Adrenal gland (tissue), 12 donors: ENCODE data around the gene AGBL1. TPM values are rescaled to one million over a fixed set of nuclear protein-coding genes. Genes with fewer than 3 reads are reported as not detected.

Experiments used
- DNase-seq, 7 donors: peaks; one replicate each; pipeline ENCODE4 v3.0.0-alpha.2; 2019 to 2020
- H3K27ac ChIP-seq, 5 donors: fragments of 200-600 bp; sonication (generic) in 4 of 5; 1 replicate in 3 of 5; 2 replicates in 2 of 5; pipeline versions ENCODE4 v1.5.1 to v1.8.0; 2016 to 2020; ENCODE audit warnings: mild to moderate bottlenecking in 1 of 5
- H3K27me3 ChIP-seq: fragments of 200-600 bp; 2 replicates; pipeline ENCODE4 v1.8.0; 2021
- H3K36me3 ChIP-seq, 2 donors: fragments of 200-600 bp; replicated peaks in 1 of 2; 1 replicate in 1 of 2; 2 replicates in 1 of 2; pipeline versions ENCODE4 v1.5.1 to v1.8.0; 2018 to 2022
- H3K4me1 ChIP-seq, 2 donors: fragments of 200-600 bp; replicated peaks in 1 of 2; 1 replicate in 1 of 2; 2 replicates in 1 of 2; pipeline versions ENCODE4 v1.5.1 to v1.8.0; 2018 to 2021
- H3K4me3 ChIP-seq, 4 donors: fragments of 200-600 bp; sonication (generic) in 3 of 4; one replicate each; pipeline ENCODE4 v1.5.1; 2016 to 2018
- H3K9me3 ChIP-seq, 3 donors: fragments of 200-600 bp; sonication (generic) in 1 of 3; replicated peaks in 1 of 3; 1 replicate in 2 of 3; 2 replicates in 1 of 3; pipeline versions ENCODE4 v1.5.1 to v1.8.0; 2016 to 2021
- CTCF ChIP-seq, 6 experiments: fragments of 450-650 bp in 4 of 6; fragments of 200-600 bp in 2 of 6; sonication (generic) in 1 of 6; IDR thresholded peaks; 1 replicate in 5 of 6; 2 replicates in 1 of 6; pipeline versions ENCODE4 v1.5.1 to v1.8.0; 2016 to 2021; ENCODE audit warnings: antibody characterized with exemption in 6 of 6, mild to moderate bottlenecking in 2 of 6, moderate library complexity in 1 of 6
- POLR2A ChIP-seq, 2 donors: fragments of 450-650 bp; IDR thresholded peaks; one replicate each; pipeline ENCODE4 v1.6.1; 2017; ENCODE audit warnings: antibody characterized with exemption in 2 of 2, mild to moderate bottlenecking in 2 of 2, moderate library complexity in 1 of 2
- WGBS, 4 donors: extraction: QIAGEN DNeasy Blood & Tissue Kit in 2 of 4; methylation state at CpG; one replicate each; pipeline versions ENCODE4 v1.1.5 to v1.1.7; 2013 to 2017; 5-methylcytosine and 5-hydroxymethylcytosine counted together
- intact Hi-C, 2 donors: fragments of 100-400 bp; cut with DNase I; formaldehyde crosslinking; loops; one replicate each; pipeline versions ENCODE4 v1.14.1 to v1.15.0; 2022 to 2023
- polyA plus RNA-seq, 3 donors: library from polyadenylated mRNA; stranded (reverse); fragments of 200-250 nt in 2 of 3; fragments of 350-450 nt in 1 of 3; fragmentation: Illumina TruSeq in 1 of 3; extraction: RNeasy Lipid Tissue Mini Kit (QIAGEN cat#74804) in 1 of 3; gene quantifications; one replicate each; pipeline ENCODE4 v1.2.3, GENCODE V29; 2013 to 2014
- total RNA-seq, 9 donors: library from RNA; depleted of rRNA in 4 of 9; stranded (reverse); fragments of >200 nt in 4 of 9; fragments of 120-200 nt in 1 of 9; fragmentation: NEBNext Ultra II Directional in 1 of 9; extraction: Animal tissue kit (Norgen Biotek cat#: 25700) in 1 of 9; gene quantifications; one replicate each; pipeline versions ENCODE4 v1.1.0 to v1.2.4, GENCODE V29; 2013 to 2023
- donor health status: healthy with polysubstance abuse.
- donor health status: Bipolar disorder and iron deficiency.
- donor health status: DM: yes; HTN: yes; CAD: no.
- donor health status: DM: no; HTN: no; CAD: no.
- donor health status: DM: no; HTN: no; CAD: no.
- donor health status: DM: yes; HTN: yes; CAD: no.

Gene AGBL1
- total and polyA plus RNA-seq, 12 donors = 0.04 to 0.07 (median 0.06) TPM; not detected in 9

- no peak for DNase-seq
- Histone ChIP-seq H3K4me1 (no peaks in the 10 kb centered on the region), H3K9me3 (no peaks in the 10 kb centered on the region), H3K36me3 (no peaks in the 10 kb centered on the region), H3K4me3 (no peak overlapping the region), H3K27me3 (no peaks in the 10 kb centered on the region), H3K27ac (no peak overlapping the region)
- intact Hi-C loops = no loop called here
- TF ChIP-seq CTCF (IDR thresholded peaks at IDR 0.05) (no peak), POLR2A (IDR thresholded peaks at IDR 0.05) (no peak)
- 25 to 42% (median 33%) methylated on average over 1 of the region's 1 CpG for WGBS, 4 donors
Measured at GRCh38 chr15:86080302-86080701, 631 bp downstream of the AGBL1 start.

- no peak for TF ChIP-seq CTCF (IDR thresholded peaks at IDR 0.05)
- TF ChIP-seq POLR2A (IDR thresholded peaks at IDR 0.05) = no peak
- Histone ChIP-seq H3K4me3 (no peak overlapping the region), H3K27ac (no peak overlapping the region), H3K4me1 (no peaks in the 10 kb centered on the region), H3K27me3 (no peaks in the 10 kb centered on the region), H3K36me3 (no peaks in the 10 kb centered on the region), H3K9me3 (no peaks in the 10 kb centered on the region)
- WGBS, 4 donors = 37 to 42% (median 38%) methylated on average over 12 to 13 of the region's 13 CpGs
- peak in 1 of 7 donors; percentile 66 for DNase-seq
- intact Hi-C loops = no loop called here
Measured at GRCh38 chr15:86082619-86083380, 3.1 kb downstream of the AGBL1 start.

GRCh38 chr15:86087808-86088207 lies 8.1 kb downstream of the AGBL1 start:
- Histone ChIP-seq H3K4me1 (no peaks in the 10 kb centered on the region), H3K27ac (no peak overlapping the region), H3K4me3 (no peak overlapping the region), H3K27me3 (no peaks in the 10 kb centered on the region), H3K36me3 (no peaks in the 10 kb centered on the region), H3K9me3 (no peaks in the 10 kb centered on the region)
- no peak for DNase-seq
- TF ChIP-seq CTCF (IDR thresholded peaks at IDR 0.05) = no peak
- no peak for TF ChIP-seq POLR2A (IDR thresholded peaks at IDR 0.05)
- intact Hi-C loops = no loop called here

GRCh38 chr15:86089422-86089821 lies 9.8 kb downstream of the AGBL1 start:
- H3K27me3 ChIP-seq = no peaks in the 10 kb centered on the region
- no peaks in the 10 kb centered on the region for H3K36me3 ChIP-seq
- no peaks in the 10 kb centered on the region for H3K4me1 ChIP-seq
- H3K4me3 ChIP-seq = no peak overlapping the region
- WGBS, 4 donors = 35 to 47% (median 43%) methylated on average over 4 of the region's 4 CpGs
- intact Hi-C loops = no loop called here
- DNase-seq = no peak
- H3K27ac ChIP-seq = no peak overlapping the region
- H3K9me3 ChIP-seq = no peaks in the 10 kb centered on the region
- no peak for TF ChIP-seq POLR2A (IDR thresholded peaks at IDR 0.05)
- no peak for TF ChIP-seq CTCF (IDR thresholded peaks at IDR 0.05)
